HG02759 (cell line): ENCODE data around the gene MASP1.

Experiments used
- ATAC-seq: cut with Tn5 transposase; IDR thresholded peaks from one replicate; pipeline ENCODE4 v1.9.1; 2021; ENCODE audit warnings: mild to moderate bottlenecking, moderate library complexity; ENCODE audit not compliant: unreplicated experiment

MASP1 gene

DNA sequence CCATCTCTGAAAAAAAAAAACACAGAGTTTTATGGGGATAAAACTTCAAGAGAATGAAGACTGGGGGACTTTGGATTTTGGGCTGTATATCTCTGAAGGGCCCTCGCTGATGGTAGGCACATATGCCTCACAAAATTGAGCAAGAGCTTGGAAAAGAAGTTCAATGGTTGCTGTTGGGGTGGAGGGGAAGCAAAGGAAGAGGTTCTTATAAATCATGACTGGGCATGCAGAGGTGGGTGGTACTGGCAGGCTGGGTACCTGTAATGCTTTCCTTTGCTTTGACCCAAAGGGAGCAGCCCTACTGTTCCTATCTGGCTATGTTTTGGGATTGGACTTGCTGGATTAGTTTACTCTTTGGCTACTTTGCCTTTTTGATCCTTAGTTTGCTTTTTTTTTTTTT, 100.3 kb downstream of the MASP1 start:
- ATAC-seq, result no peak

- no peak for ATAC-seq
Observed at GRCh38 chr3:187188931-187189330, 102.6 kb downstream of the MASP1 start.

DNA sequence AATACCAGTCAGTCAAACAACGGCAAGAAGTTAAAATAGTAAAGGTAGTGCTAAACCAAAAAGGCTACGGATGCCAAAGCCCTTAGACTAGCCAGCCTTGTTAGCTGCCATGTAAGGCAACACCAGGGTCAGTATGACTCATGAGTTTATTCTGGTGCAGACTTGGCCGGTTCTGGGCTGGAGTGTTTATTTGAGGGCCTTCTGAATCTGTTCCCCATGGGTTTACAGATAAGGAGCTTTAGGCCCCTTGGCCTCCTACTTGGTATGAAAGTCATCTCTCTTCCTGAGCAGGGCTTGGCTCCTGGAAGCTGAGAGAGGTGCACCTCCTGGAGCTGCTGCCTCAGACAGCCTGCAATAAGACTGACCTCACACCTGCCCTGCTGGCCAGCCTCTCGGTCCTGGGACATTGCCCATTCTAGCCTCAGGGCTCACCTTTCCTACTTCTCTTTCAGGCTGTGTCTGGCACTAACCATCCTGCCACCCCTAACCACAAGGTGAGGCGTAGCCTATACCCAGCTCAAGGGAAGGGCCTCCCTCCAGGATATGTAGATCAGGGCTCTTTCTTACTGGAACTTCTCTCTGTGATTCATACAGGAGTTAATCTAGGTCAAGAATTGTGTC, 104.6 kb downstream of the MASP1 start:
- peak; percentile 51 for ATAC-seq

- ATAC-seq, result peak; percentile 20
Observed at GRCh38 chr3:187186375-187186774, 105.2 kb downstream of the MASP1 start.

- no peak for ATAC-seq
Observed at GRCh38 chr3:187185759-187186158, 105.8 kb downstream of the MASP1 start.
